Measurements from ENCODE around the gene SPATS2L.

The SPATS2L gene

DNA sequence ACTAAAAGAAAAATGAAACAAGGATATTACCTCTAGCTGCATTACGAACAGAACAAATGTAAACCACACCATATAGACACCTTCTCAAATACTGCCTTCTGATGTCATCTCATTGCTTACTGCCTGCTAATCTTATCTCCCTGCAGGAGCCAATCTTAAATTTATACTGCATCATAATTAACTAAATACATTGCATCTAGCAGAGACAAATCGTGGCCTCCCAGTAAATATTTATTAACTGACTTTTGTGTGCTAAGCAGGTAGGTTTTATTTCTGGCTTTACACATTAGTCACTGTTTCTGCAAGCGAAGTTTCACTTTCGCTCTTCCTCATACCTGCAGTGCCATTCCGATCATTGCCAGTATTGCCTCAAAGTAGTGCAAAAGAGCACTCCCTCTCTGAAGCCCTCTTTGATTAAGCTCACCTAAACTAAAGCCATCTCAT, 67.5 kb downstream of the SPATS2L start:
- FAIRE-seq (no peak), DNase-seq (ENCODE audit: low spot score) (peak; percentile 36)

DNA sequence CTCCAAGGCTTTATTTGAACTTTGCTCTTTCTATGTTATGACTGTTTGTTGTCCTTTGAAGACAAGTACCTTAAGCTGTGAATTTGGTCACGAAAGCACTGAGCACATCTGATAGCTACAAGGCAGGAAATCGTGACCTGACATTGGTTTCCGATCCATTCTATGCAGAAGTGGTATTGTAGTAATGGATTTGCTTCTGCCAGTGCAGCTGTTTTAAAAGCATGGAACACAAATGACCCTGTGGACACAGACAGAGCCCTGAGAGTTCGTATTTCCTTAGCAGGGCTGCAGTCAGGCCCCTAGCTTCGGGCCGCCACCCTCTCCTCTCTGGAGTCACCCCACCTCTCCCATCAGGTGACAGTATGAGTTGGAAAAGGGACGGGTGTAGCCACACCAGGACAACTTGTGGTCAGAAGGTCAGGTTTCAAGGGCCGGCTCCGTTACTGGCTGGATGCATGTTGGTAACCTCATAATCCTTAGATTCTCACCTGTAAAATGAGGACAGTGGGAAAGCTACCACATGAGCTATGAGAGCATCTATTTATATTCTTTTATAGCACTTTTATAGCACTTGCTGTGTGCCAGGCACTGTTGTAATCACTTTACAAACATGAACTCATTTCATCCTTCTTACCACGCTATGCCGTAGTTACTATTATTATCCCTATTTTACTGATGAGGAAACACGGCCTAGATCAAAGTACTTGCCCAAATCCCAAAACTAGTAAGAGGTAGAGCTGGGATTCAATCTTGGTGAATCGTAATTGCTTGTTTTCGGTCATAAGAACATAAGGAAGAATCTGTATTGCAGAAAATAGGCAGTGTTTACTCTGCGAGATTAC, 70.2 kb downstream of the SPATS2L start:
- DNase-seq (ENCODE audit: low spot score) (no peak), FAIRE-seq (no peak)

DNA sequence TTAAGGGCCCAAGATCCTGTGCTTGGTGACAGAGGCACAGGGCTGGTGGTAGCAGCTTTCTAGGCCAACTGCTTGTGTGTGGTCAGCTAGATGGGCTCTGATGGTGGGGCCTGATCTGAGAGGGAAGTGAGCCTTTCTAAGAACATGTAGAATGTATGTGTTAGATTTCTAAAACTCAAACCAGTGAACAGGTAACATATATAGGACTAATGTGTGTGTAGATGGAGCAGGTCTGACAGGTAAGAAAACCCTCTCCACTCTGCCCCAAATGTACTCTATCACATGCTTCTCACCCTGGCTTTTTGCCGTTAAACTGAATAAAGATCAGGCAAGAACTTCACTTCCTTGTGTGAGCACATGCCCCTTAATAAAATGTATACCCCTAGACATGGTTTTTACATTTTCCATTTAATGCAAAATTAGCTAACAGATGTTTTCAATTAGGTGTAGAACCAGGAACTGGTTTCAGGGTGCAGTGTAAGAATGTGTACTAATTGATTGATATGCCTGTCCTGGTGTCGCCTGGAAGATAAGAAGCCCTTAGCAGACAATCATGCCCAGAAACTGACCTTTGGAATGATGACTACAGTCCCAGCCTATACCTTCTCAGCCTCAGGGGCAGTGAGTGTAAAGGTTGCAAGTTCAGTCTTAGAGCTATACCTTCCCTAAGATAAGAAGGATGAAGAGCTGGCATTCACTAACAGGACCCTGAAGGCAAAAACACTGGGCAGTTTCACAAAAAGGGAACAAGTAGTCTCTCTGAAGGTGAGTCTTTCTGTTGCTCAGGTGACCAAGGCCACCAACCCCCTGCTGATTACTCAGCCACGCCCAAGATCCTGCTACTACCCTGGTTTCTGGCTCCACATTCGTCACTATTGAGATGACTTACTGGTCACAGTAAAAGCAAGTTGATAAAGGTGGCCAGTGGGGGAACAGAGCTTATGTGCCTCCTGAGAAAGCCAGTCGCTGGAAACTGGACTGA, 71.2 kb downstream of the SPATS2L start:
- DNase-seq (ENCODE audit: low spot score) (peak; percentile 47), FAIRE-seq (no peak)

DNA sequence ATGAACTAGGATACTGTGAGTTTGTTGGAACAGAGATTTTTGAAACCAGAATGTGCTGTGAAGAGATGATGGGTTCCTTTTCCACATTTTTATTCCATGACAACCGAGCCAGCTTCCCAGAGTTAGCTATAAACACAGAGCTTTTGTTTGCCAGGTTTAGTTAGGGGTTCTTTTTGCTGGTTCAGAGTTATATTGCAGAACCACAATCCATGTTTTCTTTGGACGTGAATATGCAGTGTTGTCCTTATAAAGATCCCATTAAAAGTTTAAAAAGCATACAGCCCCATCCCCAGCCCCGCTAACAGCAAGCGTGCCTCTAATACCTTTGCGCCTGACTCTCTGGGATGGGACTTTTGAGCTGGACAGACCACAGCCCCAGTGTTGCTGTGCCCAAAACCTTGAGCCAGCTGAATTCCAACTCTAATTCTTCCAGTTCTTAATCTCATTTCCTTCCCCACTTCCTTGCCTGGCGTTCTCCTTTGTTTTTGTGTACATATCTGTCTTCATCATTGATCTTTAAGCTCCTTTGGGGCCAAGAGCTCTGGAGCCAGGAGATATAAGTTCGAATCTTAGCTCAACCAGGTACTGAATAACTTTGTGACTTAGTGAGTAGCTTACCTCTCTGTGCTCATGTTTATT, 72.3 kb downstream of the SPATS2L start:
- FAIRE-seq (no peak), DNase-seq (ENCODE audit: low spot score) (no peak)

DNA sequence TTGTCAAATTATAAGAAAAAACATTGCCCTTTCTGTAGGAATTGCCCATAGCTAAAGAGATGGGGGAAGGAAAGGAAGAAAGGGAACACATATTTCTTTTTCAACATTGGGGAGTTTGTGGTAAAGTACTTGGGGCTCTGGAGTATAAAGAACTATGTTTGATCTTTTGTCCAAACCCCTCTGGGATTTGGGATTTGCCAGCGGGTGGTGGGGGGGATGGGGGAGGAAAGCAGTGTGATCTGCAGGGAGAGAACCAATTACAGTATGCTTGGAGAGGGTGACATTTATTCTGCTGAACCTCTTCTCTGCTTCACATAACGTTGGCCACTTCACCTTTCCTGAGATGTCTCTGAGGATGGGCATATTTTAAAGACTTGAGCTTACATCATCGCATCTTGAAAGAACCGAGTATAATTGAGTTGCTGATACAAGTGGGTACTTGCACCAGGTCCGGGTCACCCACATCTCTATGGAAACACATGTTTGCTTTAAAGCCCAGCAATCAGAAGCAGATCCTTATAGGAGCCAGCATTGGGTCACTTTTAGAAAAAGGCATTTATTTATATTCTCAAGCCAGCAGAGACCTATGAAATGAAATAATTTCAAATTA, 73.1 kb downstream of the SPATS2L start:
- no peak for FAIRE-seq
- no peak for DNase-seq (ENCODE audit: low spot score)

DNA sequence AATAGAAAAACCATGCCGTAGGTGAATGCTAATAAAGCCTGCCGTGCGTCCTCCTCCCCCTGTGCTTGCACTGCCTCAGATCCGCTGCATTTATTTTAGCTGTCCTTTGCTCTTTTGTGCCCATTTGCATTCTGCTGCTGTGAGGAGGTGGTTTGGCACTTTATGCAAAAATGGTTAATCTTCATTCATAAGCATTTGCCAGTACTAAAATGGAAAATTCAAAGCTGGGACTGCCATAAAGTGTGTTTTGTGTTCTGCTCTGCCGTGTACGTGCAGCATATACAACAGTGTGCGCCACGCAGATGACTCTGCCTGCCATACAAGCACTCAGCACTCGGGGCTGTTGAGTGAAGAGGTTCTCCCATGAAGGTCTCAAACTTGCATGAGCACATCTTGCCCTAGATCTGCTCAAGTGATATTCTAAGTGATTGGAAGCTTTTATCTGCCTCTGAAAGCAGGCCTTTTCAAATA, 73.6 kb downstream of the SPATS2L start:
- FAIRE-seq (no peak), DNase-seq (ENCODE audit: low spot score) (no peak)

DNA sequence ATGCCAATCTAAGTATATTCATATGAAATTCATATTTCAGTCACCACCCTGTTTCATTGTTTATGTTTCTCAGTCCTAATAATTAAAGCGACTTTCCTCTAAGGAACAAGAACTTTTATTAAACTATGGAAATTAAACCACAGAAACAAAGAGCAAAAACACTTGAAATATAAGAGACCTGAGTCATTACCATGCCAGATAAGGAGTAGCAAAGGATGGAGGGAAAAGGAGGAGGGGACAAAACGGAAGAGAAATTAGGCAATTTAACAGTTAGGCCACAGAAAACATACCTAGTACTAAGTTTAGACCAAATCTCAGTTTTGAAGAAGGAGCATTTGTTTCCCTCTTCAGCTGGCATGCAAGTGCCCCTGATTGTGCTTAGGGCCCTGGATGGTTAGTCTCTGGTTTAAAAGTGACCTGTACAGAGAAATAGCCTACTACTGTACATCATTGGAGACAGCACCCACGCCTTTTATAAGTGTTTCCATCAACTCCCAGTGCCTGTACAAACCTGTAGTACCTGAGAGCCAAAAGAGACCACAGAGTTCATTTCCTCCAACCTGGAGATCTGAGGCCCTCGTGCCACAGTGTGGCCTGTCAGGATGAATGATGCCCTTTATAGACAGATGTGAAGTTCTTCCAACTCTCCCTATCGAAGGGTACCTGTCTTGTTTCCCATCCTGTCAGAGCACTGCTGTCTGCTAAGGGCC, 74.5 kb downstream of the SPATS2L start:
- FAIRE-seq (peak; percentile 79), DNase-seq (ENCODE audit: low spot score) (peak; percentile 60)

DNA sequence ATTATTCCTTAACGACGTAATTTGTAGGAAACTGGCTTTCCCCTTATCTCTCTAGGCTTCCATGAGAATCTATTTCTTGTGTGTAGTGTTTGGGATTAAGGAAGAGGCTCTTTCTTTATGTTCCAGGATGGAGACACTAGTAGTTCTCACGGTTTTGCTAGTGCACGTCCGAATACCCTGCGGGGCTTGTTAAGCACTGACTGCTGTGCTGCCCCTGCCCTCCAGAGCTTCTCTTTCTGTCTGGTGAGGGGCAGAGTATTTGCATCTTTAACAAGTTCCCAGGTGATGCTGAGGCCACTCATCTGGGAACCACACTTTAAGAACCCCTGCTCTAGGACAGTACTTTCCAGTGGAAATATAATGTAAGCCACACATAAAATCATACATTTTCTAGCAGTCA, 76.4 kb downstream of the SPATS2L start:
- DNase-seq (ENCODE audit: low spot score) (no peak), FAIRE-seq (no peak)

DNA sequence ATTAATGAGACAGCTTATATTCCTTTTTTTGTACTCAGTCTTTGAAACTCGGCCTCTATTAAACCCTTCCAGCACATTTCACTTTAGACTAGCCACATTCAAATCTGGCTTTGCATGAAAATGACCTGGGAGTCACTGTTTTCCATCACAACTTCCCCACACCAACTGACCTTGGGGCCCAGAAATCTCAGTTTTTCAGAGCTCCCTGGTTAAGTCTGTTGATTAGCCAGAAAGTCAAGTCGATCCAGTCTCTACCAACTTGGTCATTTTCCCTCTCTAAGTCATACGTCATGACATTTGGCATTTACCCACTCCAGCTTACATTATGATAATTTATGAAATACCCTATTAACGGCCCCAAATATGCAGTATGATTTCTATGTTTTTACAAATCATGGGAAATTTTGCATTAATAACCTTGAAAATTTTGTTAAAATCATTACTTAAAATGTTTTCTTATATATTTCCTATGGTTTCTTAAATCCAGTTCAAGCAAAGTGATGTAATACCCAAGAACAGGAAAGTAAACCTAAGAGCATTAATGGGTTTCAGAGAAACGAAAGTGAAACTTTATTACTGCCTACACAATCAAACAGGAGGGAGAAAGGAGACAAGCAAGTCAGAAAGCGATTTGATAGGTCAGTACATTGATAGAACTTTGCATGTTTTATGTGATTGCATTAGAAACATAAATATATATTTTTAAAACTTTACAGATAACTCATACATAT, 77.1 kb downstream of the SPATS2L start:
- DNase-seq (ENCODE audit: low spot score): peak; percentile 68
- peak; percentile 92 for FAIRE-seq

DNA sequence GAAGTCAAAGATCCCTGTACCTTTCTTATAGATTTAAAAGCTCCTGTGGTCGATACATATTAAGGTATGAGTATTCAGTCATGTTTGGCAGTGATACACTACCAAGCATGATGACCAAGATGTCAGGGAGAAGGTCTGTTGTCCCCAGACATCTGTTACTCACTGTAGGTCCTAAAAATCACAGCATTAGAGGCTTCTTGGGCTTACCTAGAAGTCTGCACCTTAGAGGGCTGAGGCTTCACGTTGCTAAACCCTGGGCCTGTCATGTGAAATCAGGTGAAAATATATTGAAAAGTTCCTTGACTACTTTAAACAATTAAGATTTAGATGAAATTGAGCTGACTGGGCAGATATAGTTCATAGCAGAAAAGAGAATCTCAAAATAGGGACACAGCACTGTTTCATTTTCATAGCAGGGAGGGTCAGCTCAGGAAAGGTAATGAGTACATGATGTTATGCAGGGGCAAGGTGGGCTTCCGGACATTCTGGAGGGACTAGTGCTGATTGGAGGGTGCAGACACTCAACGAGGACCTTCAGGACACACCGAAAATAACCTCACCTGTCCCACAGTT, 78.7 kb downstream of the SPATS2L start:
- no peak for FAIRE-seq
- no peak for DNase-seq (ENCODE audit: low spot score)

DNA sequence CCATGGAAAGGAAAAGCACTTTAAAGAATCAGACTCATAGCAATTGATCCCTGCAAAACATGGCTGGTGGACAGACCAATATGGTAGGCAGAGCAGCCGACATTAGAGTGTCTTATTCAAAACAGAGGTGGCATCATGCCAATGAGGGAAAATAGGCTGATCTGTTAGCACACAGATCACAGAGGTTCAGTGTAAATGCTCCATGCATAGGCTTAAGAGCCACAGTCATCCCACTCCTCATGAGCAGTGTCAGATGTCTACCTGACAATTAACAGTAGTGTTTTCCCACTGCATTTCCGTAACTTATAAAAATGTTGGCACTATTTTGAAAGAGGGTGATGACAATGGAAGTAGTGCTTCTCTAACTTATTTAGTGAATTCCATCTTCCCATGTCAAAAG, 86.7 kb downstream of the SPATS2L start:
- no peak for DNase-seq (ENCODE audit: low spot score)
- no peak for FAIRE-seq

DNA sequence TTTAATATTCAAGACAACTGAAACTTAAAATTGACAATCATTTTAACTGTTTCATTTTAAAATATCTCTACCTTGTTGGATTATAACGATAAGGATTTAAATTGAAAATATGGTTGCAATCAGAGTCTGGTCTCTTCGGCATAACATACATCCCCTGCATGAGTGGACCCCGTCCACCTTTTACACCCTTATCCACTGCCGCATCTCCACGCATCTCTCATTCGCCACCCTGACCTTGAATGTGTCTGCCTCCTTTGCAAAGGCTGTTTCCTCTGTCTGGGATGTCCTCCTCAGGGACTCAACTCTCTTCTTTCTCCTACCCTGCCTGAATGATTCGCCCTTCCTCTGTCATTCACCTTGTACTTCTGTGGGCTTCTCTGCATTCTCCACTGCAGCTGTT, 87.6 kb downstream of the SPATS2L start:
- FAIRE-seq: no peak

DNA sequence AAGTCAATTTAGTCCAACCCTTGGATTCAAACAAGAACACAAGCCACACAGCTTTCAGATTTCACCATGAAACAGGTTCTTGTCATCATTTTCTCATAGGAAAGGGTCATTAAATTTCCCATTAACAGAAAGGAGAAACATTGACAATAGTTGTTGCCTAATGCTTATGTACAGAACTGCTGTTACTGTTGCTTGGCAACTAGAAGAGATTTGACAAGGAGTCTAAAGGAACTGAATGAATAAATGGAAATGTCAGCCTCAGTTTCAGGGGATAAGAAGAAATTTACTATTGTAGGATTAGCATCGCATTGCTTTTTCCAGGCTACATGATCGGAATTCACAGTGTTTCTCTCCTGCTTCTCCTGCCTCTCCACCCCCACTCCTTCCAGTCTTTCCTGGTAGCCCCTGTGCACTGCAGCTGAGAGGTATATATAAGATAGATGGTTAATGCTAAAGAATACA, 90.3 kb downstream of the SPATS2L start:
- FAIRE-seq: no peak

More for the DNA sequence above, 87.6 kb downstream of the SPATS2L start:
- DNase-seq (ENCODE audit: low spot score): no peak

DNA sequence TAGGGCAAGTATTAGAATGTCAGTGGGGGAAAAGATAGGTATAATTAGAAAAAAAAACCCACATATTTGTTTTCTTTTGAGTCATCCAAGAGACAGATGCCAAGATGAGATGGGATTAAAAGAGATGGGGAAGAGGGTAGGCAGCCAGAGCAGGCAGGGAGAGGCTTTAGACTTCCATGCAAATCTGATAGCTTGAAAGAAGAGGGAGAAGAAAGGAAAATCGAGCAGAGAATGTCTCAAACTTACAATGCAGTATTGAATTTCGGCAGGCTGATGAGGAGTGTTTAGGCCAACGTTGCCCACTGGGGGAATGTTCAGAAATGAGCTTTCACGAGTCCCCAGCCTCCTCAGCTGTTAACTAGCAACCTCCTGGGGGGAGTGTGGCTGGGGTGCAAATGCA, 91.3 kb downstream of the SPATS2L start:
- peak; percentile 85 for FAIRE-seq

More for the DNA sequence above, 90.3 kb downstream of the SPATS2L start:
- DNase-seq (ENCODE audit: low spot score): peak; percentile 43

DNA sequence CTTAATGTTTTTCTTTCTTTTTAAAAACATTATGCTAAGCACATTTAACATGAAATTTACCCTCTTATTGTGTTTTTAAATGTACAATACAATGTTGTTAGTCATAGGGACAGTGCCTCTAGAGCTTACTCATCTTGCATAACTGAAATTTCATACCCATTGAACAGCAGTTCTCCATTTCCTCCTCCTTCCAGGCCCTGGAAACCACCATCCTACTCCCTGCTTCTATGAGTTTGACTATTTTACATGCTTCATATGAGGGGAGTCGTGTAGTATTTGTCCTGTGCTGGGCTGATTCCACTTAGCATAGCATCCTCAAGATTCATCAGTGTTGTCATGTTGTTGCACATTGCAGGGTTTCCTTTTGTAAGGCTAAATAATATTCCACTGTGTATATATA, 92.6 kb downstream of the SPATS2L start:
- no peak for FAIRE-seq
- DNase-seq (ENCODE audit: low spot score): peak; percentile 91

More for the DNA sequence above, 91.3 kb downstream of the SPATS2L start:
- peak; percentile 68 for DNase-seq (ENCODE audit: low spot score)

DNA sequence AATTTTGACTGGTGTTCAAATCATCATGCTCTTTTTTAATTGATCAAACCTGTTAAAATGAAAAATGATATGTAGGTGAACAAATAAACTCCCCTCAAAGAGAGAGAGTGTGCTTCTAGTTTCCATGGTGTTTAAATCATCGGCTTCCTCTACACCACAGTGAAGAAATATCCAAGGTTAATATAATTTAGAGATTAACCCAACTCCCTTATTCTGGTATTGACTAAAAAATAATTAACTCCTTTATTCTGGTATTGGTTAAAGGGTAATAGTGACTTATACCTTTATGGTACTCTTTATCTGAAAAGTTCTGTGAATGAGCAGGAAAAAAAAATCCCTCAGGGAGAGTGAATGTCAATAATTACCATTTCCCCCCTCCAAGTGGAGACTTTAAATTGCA, 93.1 kb downstream of the SPATS2L start:
- DNase-seq (ENCODE audit: low spot score): peak; percentile 69
- peak; percentile 98 for FAIRE-seq

DNA sequence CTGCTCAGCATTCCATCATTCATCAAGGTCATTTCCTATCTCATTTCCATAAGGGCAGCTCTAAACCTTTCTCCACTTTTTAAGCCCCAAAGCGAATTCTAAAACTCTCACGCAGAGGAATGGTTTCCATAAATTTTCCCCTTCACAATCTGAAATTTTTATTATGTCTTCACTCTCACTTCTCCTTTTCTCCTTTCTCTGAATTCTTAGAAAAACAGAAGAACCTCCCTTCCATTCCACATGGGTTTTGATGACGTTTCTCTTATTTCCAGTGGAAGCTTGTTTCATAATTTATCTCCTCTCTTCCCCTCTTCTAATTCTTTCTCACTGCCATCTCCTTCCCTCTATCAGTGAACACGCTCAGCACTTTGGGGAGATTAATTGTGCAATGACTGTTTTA, 97.3 kb downstream of the SPATS2L start:
- FAIRE-seq (no peak), DNase-seq (ENCODE audit: low spot score) (no peak)

DNA sequence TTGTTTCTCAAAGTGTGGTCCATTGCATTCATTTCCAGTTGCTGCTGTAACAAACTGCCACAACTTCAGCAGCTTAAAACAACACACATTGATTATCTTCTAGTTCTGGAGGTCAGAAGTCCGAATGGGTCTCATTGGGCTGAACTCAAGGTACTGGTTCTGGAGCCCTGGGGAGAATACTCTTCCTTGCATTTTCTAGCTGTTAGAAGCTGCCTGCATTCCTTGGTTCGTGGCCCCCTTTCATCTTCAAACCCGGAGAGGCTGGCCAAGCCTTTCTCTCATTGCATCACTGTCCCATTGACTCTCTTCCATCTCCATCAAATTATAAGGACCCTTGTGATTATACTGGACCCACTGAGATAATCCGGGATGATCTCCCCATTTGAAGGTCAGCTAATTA, 98.1 kb downstream of the SPATS2L start:
- FAIRE-seq: no peak

More for the DNA sequence above, 98.1 kb downstream of the SPATS2L start:
- DNase-seq (ENCODE audit: low spot score): no peak
